Measurements from ENCODE around the gene FBXW4.
"Not testable (repeated sequence)": the region's sequence is repeated elsewhere in the genome, so short reads cannot be mapped to it uniquely, and the experiment has no call there.

The FBXW4 gene

GRCh38 chr10:101651336-101651735 lies 43.6 kb downstream of the FBXW4 start:
- no peak for DNase-seq

- DNase-seq = no peak
These were observed 44.1 kb downstream of the FBXW4 start for GRCh38 chr10:101650863-101651262.

- no peak for DNase-seq
These were observed 45.4 kb downstream of the FBXW4 start for GRCh38 chr10:101649525-101650085.

- no peak for DNase-seq
These were observed 47.7 kb downstream of the FBXW4 start for GRCh38 chr10:101647255-101647654.

- DNase-seq = no peak
These were observed 48.6 kb downstream of the FBXW4 start for GRCh38 chr10:101646364-101646763.

- DNase-seq = no peak
These were observed 49.3 kb downstream of the FBXW4 start for GRCh38 chr10:101645659-101646058.

GRCh38 chr10:101644002-101644401 lies 51.0 kb downstream of the FBXW4 start:
- DNase-seq = no peak

GRCh38 chr10:101643546-101643945 lies 51.4 kb downstream of the FBXW4 start:
- no peak for DNase-seq

- DNase-seq = no peak
These were observed 55.6 kb downstream of the FBXW4 start for GRCh38 chr10:101639141-101639900.

GRCh38 chr10:101633510-101633909 lies 61.5 kb downstream of the FBXW4 start:
- not testable (repeated sequence) for DNase-seq

- no peak for DNase-seq
These were observed 63.0 kb downstream of the FBXW4 start for GRCh38 chr10:101631821-101632475.

GRCh38 chr10:101630633-101630920 lies 64.4 kb downstream of the FBXW4 start:
- DNase-seq = no peak

GRCh38 chr10:101629837-101630632 lies 64.9 kb downstream of the FBXW4 start:
- no peak for DNase-seq

- no peak for DNase-seq
These were observed 69.1 kb downstream of the FBXW4 start for GRCh38 chr10:101625821-101626412.

GRCh38 chr10:101624526-101625102 lies 70.4 kb downstream of the FBXW4 start:
- no peak for DNase-seq

- DNase-seq = no peak
These were observed 71.4 kb downstream of the FBXW4 start for GRCh38 chr10:101623528-101623927.

- DNase-seq = no peak
These were observed 75.0 kb downstream of the FBXW4 start for GRCh38 chr10:101619983-101620382.

- no peak for DNase-seq
These were observed 76.1 kb downstream of the FBXW4 start for GRCh38 chr10:101618871-101619270.

- DNase-seq = no peak
These were observed 77.0 kb downstream of the FBXW4 start for GRCh38 chr10:101617824-101618568.

- peak in 1 of 2 experiments; percentile 2 for DNase-seq
These were observed 77.7 kb downstream of the FBXW4 start for GRCh38 chr10:101617102-101617823.

- DNase-seq = no peak
These were observed 78.4 kb downstream of the FBXW4 start for GRCh38 chr10:101616415-101617101.
